GM19328 (cell line): ENCODE results near the gene ZNF462.

Experiments
- ATAC-seq: cut with Tn5 transposase; IDR thresholded peaks from one replicate; pipeline ENCODE4 v1.9.1; 2021; ENCODE audit warnings: mild to moderate bottlenecking, moderate library complexity; ENCODE audit not compliant: unreplicated experiment

The ZNF462 gene

DNA sequence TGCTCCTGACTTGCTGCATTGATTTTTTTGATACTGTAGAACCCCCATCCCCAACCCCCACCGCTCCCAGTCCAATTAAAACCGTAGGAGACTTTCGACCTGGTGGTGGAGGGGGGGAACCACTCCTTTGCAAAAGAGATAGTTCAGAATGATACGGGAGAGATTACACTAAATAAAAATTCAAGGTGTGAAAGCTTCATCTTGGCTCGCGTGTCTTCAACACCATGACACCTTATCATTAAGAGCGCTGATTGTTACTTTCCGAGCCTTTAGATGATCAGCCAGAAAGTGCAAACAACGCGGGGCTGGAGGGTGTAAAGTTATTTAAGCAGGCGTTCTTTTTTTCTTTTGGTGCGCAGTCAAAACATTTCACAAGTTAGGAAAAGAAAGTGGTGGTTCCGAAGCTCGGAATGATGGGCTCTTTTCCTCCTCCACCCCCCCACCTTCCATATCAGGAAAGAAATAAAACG is 1.3 kb upstream of the ZNF462 start:
- no peak for ATAC-seq

GRCh38 chr9:106862110-106862820 is 701 bp upstream of the ZNF462 start:
- ATAC-seq = no peak

- ATAC-seq = no peak
These were observed 1.6 kb downstream of the ZNF462 start for GRCh38 chr9:106864373-106865143.

DNA sequence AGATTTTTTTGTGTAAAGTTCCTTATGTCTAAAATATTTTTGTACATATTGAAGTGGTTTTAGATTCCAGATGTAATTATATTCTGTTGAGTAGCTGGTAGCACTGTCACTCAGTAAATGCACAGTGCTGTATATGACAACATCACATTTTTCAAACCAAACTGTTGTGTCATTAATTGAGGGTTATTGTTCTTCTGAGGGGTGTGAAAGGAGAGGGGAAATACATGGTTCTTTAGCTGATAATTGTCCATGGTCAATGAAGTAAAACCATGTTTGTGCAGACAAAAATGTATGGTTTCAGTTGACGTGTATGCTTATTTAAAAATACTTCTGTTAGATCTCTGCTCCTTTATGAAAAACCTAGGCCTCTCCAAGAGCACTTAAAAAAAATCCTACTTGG is 3.3 kb downstream of the ZNF462 start:
- no peak for ATAC-seq

GRCh38 chr9:106867286-106867685 is 4.3 kb downstream of the ZNF462 start:
- no peak for ATAC-seq

DNA sequence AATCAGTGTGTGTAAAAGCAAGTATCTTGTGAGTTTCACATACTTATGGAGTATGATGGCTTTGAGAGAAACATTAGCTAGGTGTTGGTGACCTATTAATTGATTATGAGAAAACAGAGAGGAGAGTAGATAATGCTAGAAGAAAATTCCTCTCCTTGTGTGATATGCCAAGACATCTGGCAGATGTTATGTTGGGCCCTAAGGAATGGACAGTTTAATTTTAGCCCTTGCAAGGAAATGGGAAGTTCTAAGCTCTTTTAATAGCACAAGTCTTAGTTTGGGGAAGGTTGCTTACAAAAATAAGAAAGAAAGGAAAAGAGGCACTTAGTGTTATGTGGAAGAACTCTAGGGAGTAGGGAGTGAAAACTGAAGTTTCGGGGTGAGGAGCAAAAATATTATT is 5.1 kb downstream of the ZNF462 start:
- ATAC-seq = no peak

DNA sequence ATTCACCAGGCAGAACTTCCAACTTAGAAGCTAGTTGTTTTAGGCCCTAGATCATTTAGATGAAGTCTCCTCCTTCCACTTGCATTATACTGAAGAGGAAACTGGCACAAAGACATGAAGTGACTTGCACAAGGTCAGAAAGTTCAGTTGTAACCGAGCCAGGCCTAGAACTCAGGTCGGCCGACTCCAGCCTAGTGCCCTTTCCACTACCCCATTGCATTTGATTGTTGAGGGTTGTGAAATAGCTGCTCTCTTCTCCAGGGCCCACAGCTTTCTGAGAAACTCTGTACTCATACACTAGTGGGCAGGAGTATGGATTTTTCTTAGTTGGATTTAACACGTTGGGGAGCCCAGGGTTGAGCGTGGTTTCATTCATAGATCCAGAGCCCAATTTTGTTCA is 5.6 kb downstream of the ZNF462 start:
- no peak for ATAC-seq

DNA sequence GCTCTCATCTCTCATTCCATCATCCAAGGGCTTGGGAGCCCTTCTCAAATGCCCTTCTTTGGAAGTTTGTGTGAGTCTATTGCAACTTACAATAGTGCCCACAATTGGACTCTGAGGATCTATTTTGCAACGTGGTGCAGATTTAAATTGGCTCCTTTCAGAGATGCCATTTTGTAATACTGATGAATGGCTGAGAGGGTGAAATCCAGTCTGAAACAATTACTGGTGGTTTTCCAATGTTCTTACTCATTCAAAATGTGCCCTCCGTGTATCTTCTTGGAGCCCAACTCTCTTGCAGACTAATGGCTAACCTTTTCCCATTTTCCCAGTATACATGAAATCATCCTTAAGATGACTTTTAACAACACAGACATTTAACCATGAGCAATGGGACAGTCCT is 6.1 kb downstream of the ZNF462 start:
- no peak for ATAC-seq

- no peak for ATAC-seq
These were observed 6.5 kb downstream of the ZNF462 start for GRCh38 chr9:106869458-106869857.

DNA sequence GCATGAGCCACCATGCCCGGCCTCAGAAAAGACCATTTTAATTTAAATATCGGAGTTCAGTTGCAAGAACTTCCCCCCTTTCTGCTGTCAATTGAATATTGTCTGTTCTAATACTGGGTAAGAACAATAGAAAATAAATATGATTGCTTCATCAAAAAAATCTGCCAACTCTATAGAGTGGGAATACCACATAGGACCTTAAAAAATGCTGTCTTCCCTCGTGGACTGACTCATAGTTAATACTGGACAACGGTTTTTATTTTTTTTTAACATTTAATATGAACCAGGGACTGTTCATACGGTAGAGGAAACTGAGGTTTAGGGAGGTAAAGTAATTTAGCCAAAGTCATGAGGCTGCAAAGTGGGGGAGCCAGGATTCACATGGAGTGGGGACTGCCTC is 9.7 kb downstream of the ZNF462 start:
- ATAC-seq = no peak

- ATAC-seq = no peak
These were observed 11.1 kb downstream of the ZNF462 start for GRCh38 chr9:106874031-106874430.

DNA sequence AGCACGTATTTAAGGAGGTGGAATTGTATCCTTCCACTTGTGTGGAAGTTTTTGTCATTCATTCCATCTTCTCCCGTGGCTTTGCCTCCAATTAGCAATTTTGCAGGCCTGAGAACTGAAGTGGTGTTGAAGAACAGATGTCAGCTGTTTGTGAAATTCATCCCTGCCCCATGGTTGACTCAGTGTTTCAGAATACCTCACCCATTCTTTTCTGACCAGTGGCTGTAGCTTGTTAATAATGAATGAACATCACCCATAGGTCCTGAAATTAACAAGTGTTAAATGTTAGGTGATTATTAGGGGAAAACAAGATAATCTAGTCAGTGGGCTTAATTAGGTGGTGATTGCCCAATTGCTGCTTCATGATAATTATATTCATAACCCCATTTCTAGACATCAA is 11.7 kb downstream of the ZNF462 start:
- ATAC-seq = no peak

DNA sequence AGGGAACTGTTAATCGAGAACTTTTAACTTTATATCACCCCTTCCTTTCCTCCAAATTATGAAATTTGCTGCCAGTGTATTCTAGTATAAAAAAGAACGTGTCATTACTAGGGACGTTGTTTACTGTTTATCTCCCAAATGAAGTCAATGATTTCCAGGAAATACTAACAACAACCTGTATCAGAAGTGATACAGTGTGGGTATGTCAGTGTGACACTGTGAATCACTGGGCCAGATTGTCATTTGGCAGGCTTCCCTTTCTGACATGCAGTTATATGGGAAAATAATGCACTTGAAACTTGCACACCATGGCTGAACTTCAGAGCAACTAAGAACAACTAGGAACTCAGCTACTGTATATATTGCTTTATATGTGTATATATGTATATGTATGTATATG is 12.6 kb downstream of the ZNF462 start:
- no peak for ATAC-seq

- no peak for ATAC-seq
These were observed 14.4 kb downstream of the ZNF462 start for GRCh38 chr9:106877345-106877744.

DNA sequence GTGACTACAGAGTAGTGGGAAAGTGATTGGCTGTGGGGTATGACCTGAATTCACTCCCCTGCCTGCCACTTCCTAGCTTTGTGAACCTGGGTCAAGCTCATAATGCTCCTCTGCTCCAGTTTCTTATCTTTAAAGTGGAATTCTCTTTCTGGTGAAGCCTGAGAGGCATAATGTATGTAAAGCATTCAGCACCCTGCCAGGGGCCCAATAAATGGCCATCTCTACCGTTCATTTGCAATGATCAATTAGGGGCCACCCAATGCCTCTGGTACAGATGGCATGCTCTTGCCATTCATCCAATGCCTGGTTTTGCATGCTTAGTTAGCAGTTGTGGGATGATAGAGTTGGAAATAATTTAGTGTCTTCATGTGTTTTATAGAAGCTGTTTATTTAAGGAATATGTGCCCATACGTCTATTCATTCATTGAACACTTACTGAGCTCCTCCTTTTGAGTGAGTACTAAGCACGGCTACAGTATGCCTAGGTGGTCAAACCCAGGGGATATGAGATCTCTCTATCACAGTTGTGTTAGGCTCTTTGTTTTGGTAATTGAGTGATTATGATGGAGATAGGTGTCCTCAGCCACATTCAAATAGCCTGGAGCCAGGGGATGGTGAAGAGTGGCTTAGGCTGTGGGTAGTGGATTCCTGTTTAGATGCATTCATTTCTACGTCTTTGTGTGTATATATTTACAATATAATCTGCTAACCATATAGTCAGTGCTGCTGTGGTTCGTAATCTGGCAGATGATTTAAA is 15.3 kb downstream of the ZNF462 start:
- no peak for ATAC-seq

- no peak for ATAC-seq
These were observed 16.0 kb downstream of the ZNF462 start for GRCh38 chr9:106878934-106879333.

GRCh38 chr9:106879439-106879882 is 16.5 kb downstream of the ZNF462 start:
- no peak for ATAC-seq

DNA sequence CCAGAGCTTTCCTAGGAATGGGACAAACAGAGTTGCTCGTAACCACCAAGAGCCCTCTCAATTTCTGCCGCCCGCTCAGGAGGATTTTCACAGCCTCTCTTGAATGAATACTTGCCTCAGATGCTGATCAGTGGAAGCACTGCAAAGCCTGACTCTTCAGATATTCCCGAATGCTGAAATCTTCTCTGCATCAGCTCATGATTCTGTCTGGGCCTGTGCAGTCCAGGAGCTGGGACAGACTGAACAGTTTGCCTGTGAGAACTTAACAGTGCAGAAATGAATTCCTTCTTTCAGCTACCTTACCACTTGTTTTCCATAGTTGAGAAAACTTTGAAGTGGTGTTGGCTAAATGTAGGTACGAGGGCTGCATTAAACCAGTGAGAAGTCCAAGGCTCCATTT is 17.1 kb downstream of the ZNF462 start:
- no peak for ATAC-seq

DNA sequence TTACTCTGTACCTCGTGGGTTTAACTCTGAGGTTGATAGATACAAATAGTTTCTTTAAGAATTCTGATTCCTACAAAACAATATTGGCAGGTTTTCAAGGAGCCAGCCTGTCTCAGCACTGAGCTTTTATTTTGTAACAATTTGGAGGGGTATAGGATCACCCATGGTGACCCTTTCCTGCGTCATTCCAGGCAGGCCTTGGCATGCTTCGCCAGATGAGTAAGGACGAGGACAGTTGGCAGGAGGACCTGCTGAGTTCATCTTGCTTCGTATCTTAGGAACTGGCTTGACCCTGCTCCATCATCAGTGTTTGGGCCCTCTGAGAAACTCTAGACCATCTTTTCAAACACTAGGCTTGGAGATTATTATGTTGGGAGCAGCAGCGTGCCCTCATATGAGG is 17.9 kb downstream of the ZNF462 start:
- no peak for ATAC-seq

GRCh38 chr9:106883030-106883429 is 20.1 kb downstream of the ZNF462 start:
- no peak for ATAC-seq

DNA sequence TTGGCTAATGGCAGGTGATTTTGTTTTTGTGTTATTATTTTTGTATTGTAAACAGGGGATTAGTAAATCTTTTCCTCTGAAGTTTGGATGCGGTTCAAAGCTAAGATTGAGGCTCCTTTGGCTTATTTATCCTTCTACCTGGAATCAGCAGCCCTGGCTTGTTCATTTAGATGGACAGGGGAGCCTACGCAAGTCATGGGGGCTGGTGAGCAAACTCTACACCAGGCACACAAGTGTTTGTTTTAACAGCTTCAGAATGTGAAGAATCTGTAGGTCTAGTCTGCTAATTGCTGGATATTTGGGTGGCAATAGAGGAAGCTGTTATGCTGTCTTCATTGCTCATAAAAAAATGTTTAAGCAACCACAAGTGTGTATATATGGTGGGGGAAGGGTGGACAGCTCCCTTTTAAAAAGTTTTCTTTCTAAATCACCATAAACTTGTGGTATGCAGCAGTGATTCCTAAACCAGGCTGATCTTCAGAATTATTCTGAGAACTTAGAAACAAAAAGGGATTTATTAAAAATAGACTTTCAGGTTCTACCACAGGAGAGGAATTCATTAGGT is 20.7 kb downstream of the ZNF462 start:
- no peak for ATAC-seq
